Duodenal mucosa (tissue), 2 donors: ENCODE results near the gene DDAH1.
"Not testable (repeated sequence)": the region's sequence is repeated elsewhere in the genome, so short reads cannot be mapped to it uniquely, and the experiment has no call there.

Experiments
- H3K27ac ChIP-seq: one replicate; pipeline ENCODE4 v1.7.0; 2013; ENCODE audit warnings: low read depth, low read length
- H3K27me3 ChIP-seq, 2 donors: one replicate each; pipeline ENCODE4 v1.7.0; 2013; ENCODE audit warnings: low read length in 2 of 2, control low read depth in 1 of 2; ENCODE audit not compliant: insufficient read depth in 2 of 2, control insufficient read depth in 1 of 2
- H3K36me3 ChIP-seq, 2 donors: one replicate each; pipeline ENCODE4 v1.7.0; 2013; ENCODE audit warnings: low read length in 2 of 2, control low read depth in 1 of 2; ENCODE audit not compliant: insufficient read depth in 2 of 2, control insufficient read depth in 1 of 2
- H3K4me1 ChIP-seq, 2 donors: one replicate each; pipeline ENCODE4 v1.7.0; 2013; ENCODE audit warnings: low read length in 2 of 2, control low read depth in 1 of 2; ENCODE audit not compliant: insufficient read depth in 2 of 2, control insufficient read depth in 1 of 2
- H3K4me3 ChIP-seq, 2 donors: one replicate each; pipeline ENCODE4 v1.7.0; 2013; ENCODE audit warnings: low read length in 2 of 2, low read depth in 1 of 2
- H3K9ac ChIP-seq, 2 donors: one replicate each; pipeline ENCODE4 v1.7.0; 2013; ENCODE audit warnings: low read length in 2 of 2, low read depth in 1 of 2
- H3K9me3 ChIP-seq, 2 donors: one replicate each; pipeline ENCODE4 v1.7.0; 2013; ENCODE audit warnings: low read length in 2 of 2, control low read depth in 1 of 2; ENCODE audit not compliant: control insufficient read depth in 1 of 2

Gene DDAH1

GRCh38 chr1:85347908-85348307, 117.1 kb downstream of the DDAH1 start:
- no peaks in the 10 kb centered on the region for H3K27me3 ChIP-seq
- no peaks in the 10 kb centered on the region for H3K9me3 ChIP-seq
- H3K9ac ChIP-seq = no peak overlapping the region
- H3K4me1 ChIP-seq = no peaks in the 10 kb centered on the region
- peaks cover 8 to 21% of the 10 kb centered on the region in 2 donors for H3K36me3 ChIP-seq
- H3K4me3 ChIP-seq = no peak overlapping the region
- H3K27ac ChIP-seq = no peak overlapping the region

DNA sequence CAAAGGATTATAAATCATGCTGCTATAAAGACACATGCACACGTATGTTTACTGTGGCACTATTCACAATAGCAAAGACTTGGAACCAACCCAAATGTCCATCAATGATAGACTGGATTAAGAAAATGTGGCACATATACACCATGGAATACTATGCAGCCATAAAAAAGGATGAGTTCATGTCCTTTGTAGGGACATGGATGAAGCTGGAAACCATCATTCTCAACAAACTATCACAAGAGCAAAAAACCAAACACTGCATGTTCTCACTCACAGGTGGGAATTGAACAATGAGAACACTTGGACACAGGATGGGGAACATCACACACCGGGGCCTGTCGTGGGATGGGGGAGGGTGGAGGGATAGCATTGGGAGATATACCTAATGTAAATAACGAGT, 117.7 kb downstream of the DDAH1 start:
- not testable (repeated sequence) for H3K4me3 ChIP-seq, H3K27ac ChIP-seq, H3K4me1 ChIP-seq, H3K27me3 ChIP-seq, H3K9me3 ChIP-seq, H3K9ac ChIP-seq
- peaks cover 8 to 21% of the 10 kb centered on the region in 2 donors for H3K36me3 ChIP-seq

DNA sequence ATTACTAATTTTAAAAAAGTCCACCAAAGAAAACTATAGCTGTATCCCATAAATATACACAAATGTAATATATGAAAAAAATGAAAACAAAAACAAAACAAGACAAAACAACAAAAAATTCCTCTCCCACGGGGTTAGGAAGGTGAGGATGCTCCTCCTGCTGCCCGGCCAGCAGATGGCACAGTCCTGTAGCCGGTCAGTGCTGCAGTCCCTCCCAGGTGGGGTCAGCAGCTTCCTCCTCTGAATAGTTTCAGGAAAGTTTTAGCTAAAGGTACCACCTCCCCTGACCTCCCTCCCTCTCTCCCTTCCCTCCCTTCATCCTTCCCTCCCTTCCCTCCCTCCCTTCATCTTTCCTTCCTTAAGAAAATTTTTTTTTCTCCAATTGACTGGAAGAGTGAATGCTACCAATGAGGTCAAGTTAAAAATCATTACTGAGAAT, 120.7 kb downstream of the DDAH1 start:
- Histone ChIP-seq H3K36me3 (peaks cover 4 to 7% of the 10 kb centered on the region in 2 donors), H3K4me1 (no peaks in the 10 kb centered on the region), H3K27ac (no peak overlapping the region), H3K9ac (no peak overlapping the region), H3K27me3 (no peaks in the 10 kb centered on the region), H3K9me3 (no peaks in the 10 kb centered on the region), H3K4me3 (no peak overlapping the region)

GRCh38 chr1:85343612-85344255, 121.2 kb downstream of the DDAH1 start:
- no peaks in the 10 kb centered on the region for H3K9me3 ChIP-seq
- no peak overlapping the region for H3K4me3 ChIP-seq
- H3K36me3 ChIP-seq = peaks cover 4% of the 10 kb centered on the region in 2 donors
- no peak overlapping the region for H3K27ac ChIP-seq
- no peak overlapping the region for H3K9ac ChIP-seq
- H3K27me3 ChIP-seq = no peaks in the 10 kb centered on the region
- no peaks in the 10 kb centered on the region for H3K4me1 ChIP-seq

- H3K4me1 ChIP-seq = no peaks in the 10 kb centered on the region
- peaks cover 4% of the 10 kb centered on the region in 2 donors for H3K36me3 ChIP-seq
- no peak overlapping the region for H3K4me3 ChIP-seq
- no peaks in the 10 kb centered on the region for H3K9me3 ChIP-seq
- no peak overlapping the region for H3K27ac ChIP-seq
- H3K9ac ChIP-seq = no peak overlapping the region
- no peaks in the 10 kb centered on the region for H3K27me3 ChIP-seq
Measured at GRCh38 chr1:85343213-85343611, 121.7 kb downstream of the DDAH1 start.

DNA sequence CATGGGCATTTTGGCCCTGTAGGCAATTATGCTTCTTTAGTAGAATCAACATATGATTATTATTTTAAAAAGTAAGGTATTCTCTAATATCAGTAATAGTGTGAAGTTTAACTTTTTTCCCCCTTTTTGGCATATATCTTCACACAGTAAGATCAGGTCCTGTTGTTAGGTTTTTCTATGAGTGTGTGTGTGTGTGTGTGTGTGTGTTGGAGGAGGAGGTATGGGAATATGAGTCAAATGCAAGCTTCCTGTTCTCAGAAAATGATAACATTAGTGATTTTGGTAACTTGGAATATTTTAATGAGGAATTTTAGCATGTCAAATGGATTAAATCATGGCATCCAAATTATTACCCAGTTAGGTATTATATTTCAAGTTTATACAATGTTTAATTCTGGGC, 122.8 kb downstream of the DDAH1 start:
- H3K27ac ChIP-seq = no peak overlapping the region
- no peaks in the 10 kb centered on the region for H3K36me3 ChIP-seq
- H3K4me1 ChIP-seq = no peaks in the 10 kb centered on the region
- no peak overlapping the region for H3K9ac ChIP-seq
- H3K4me3 ChIP-seq = no peak overlapping the region
- H3K9me3 ChIP-seq = no peaks in the 10 kb centered on the region
- no peaks in the 10 kb centered on the region for H3K27me3 ChIP-seq

GRCh38 chr1:85340427-85340826, 124.5 kb downstream of the DDAH1 start:
- Histone ChIP-seq H3K27ac (no peak overlapping the region), H3K9ac (no peak overlapping the region)

DNA sequence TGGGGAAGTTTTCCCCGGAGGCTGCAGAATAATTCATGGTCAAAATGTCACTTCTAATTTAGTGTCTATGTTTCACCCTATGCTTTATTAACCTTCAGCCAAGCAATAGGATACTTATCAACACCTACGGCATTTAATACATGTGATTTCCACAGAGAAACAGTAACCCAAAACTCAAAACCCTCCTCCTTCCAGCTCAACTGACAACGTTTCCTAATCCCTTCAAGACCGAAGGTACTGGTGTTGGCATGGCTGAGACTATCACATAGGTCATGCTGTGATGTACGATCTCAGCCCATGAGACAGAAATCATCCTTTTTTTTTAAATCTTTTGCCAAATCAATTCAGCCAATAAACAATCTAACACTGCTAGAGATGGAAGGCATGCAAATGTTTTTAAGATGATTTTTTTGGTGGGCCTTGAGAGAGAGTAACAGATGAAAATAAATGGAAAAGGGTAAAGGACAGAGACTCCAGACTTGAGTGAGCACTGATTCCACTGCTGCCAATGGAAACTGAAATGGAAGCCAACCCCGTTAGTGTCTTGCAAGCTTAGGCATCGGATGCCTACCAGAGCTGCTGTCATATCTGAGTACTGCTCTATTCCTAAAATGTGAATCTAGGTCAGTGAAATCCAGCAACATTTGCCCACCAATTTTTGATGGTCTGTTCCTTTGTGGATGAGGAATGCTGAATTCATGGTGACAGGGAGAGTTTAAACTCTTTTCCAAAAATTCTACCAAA, 125.1 kb downstream of the DDAH1 start:
- Histone ChIP-seq H3K27me3 (no peaks in the 10 kb centered on the region), H3K4me1 (no peaks in the 10 kb centered on the region), H3K27ac (no peak overlapping the region), H3K9ac (no peak overlapping the region), H3K36me3 (no peaks in the 10 kb centered on the region), H3K4me3 (no peak overlapping the region), H3K9me3 (no peaks in the 10 kb centered on the region)

More at GRCh38 chr1:85340427-85340826, 124.5 kb downstream of the DDAH1 start:
- H3K36me3 ChIP-seq = no peaks in the 10 kb centered on the region
- H3K9me3 ChIP-seq = no peaks in the 10 kb centered on the region
- no peaks in the 10 kb centered on the region for H3K4me1 ChIP-seq
- H3K27me3 ChIP-seq = no peaks in the 10 kb centered on the region
- no peak overlapping the region for H3K4me3 ChIP-seq

- Histone ChIP-seq H3K27me3 (no peaks in the 10 kb centered on the region), H3K36me3 (peaks cover 0 to under 1% of the 10 kb centered on the region in 2 donors), H3K4me3 (no peak overlapping the region), H3K27ac (no peak overlapping the region), H3K9ac (no peak overlapping the region), H3K9me3 (no peaks in the 10 kb centered on the region), H3K4me1 (no peaks in the 10 kb centered on the region)
Measured at GRCh38 chr1:85339089-85339488, 125.9 kb downstream of the DDAH1 start.

DNA sequence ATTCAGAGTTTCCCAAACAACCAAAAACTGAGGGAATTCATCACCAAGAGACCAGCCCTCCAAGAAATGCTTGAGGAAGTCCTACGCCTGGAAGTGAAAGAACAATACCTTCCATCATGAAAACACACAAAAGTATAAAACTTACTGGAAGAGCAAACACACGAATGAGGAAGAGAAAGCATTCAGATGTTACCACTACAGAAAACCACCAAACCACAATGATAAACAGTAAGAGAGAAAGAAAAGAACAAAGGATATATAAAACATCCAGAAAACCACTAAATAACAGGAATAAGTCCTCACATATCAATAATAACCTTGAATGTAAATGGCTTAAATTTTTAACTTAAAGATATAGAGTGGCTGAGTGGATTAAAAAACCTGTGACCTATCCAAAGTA, 130.0 kb downstream of the DDAH1 start:
- Histone ChIP-seq H3K9ac (no peak overlapping the region), H3K27ac (no peak overlapping the region), H3K9me3 (no peaks in the 10 kb centered on the region), H3K4me1 (peaks cover 0 to 10% of the 10 kb centered on the region in 2 donors), H3K27me3 (no peaks in the 10 kb centered on the region), H3K36me3 (peaks cover 0 to 4% of the 10 kb centered on the region in 2 donors), H3K4me3 (no peak overlapping the region)
